HEK293 (cell line): ENCODE data around the gene EML6.

Experiments
- ZBTB44 ChIP-seq: fragments of 450-650 bp; IDR thresholded peaks from 2 replicates; pipeline ENCODE4 v1.5.1; 2018; ENCODE audit warnings: missing biosample characterization, mild to moderate bottlenecking, missing genetic modification characterization
- ZEB2 ChIP-seq: fragments of 450-650 bp; formaldehyde crosslinking; IDR thresholded peaks from 2 replicates; pipeline ENCODE4 v1.5.1; 2016; ENCODE audit warnings: missing biosample characterization, missing genetic modification characterization
- ZNF274 ChIP-seq, 2 experiments: fragments of 200-500 bp in 1 of 2; fragments of 450-650 bp in 1 of 2; sonication (Bioruptor generic) in 1 of 2; formaldehyde crosslinking in 1 of 2; IDR thresholded peaks; 2 replicates each; pipeline versions ENCODE4 v1.5.1 to v1.6.1; 2014 to 2016; ENCODE audit warnings: borderline replicate concordance in 1 of 2, inconsistent platforms in 1 of 2, low read length in 1 of 2, missing biosample characterization in 1 of 2, missing genetic modification characterization in 1 of 2
- ZNF404 ChIP-seq: fragments of 450-650 bp; formaldehyde crosslinking; IDR thresholded peaks from 2 replicates; pipeline ENCODE4 v1.5.1; 2017; ENCODE audit warnings: missing biosample characterization, missing genetic modification characterization
- ZNF521 ChIP-seq: fragments of 450-650 bp; formaldehyde crosslinking; IDR thresholded peaks from 2 replicates; pipeline ENCODE4 v1.5.1; 2017; ENCODE audit warnings: missing biosample characterization, mild to moderate bottlenecking, missing genetic modification characterization
- ZNF530 ChIP-seq: fragments of 450-650 bp; formaldehyde crosslinking; IDR thresholded peaks from 2 replicates; pipeline ENCODE4 v1.5.1; 2016; ENCODE audit warnings: low read depth, missing biosample characterization, missing genetic modification characterization
- ZNF596 ChIP-seq: fragments of 450-650 bp; IDR thresholded peaks from 2 replicates; pipeline ENCODE4 v1.5.0; 2018; ENCODE audit warnings: missing biosample characterization, mild to moderate bottlenecking, missing genetic modification characterization, moderate library complexity
- ZNF639 ChIP-seq: fragments of 450-650 bp; formaldehyde crosslinking; IDR thresholded peaks from 2 replicates; pipeline ENCODE4 v1.5.1; 2016; ENCODE audit warnings: missing biosample characterization, missing genetic modification characterization
- TF ChIP-seq, protein P1 (sequence below): fragments of 450-650 bp; formaldehyde crosslinking; IDR thresholded peaks from 2 replicates; pipeline ENCODE4 v1.5.1; 2016; ENCODE audit warnings: missing biosample characterization, missing genetic modification characterization, borderline replicate concordance
- TF ChIP-seq, protein P2 (sequence below): fragments of 450-650 bp; formaldehyde crosslinking; IDR thresholded peaks from 2 replicates; pipeline ENCODE4 v1.5.1; 2016; ENCODE audit warnings: missing biosample characterization, missing genetic modification characterization
- TF ChIP-seq, protein P3 (sequence below): fragments of 450-650 bp; formaldehyde crosslinking; optimal IDR thresholded peaks from 2 replicates; pipeline ENCODE3; 2016; ENCODE audit warnings: missing biosample characterization, mild to moderate bottlenecking, missing genetic modification characterization

GRCh38 chr2:54916637-54917036 is 193.2 kb downstream of the EML6 start:
- TF ChIP-seq ZEB2 (tag by site-specific recombination) (no peak), ZNF274 (IDR thresholded peaks at IDR 0.05; ENCODE audit: low read length) (no peak), ZNF274 (tag by site-specific recombination; IDR thresholded peaks at IDR 0.05; ENCODE audit: borderline replicate concordance) (no peak), ZBTB44 (no peak), ZNF404 (tag by site-specific recombination) (no peak), ZNF596 (tag by site-specific recombination) (no peak), ZNF521 (no peak), ZNF530 (tag by site-specific recombination) (no peak), ZNF639 (no peak)
- TF ChIP-seq, protein P1, sequence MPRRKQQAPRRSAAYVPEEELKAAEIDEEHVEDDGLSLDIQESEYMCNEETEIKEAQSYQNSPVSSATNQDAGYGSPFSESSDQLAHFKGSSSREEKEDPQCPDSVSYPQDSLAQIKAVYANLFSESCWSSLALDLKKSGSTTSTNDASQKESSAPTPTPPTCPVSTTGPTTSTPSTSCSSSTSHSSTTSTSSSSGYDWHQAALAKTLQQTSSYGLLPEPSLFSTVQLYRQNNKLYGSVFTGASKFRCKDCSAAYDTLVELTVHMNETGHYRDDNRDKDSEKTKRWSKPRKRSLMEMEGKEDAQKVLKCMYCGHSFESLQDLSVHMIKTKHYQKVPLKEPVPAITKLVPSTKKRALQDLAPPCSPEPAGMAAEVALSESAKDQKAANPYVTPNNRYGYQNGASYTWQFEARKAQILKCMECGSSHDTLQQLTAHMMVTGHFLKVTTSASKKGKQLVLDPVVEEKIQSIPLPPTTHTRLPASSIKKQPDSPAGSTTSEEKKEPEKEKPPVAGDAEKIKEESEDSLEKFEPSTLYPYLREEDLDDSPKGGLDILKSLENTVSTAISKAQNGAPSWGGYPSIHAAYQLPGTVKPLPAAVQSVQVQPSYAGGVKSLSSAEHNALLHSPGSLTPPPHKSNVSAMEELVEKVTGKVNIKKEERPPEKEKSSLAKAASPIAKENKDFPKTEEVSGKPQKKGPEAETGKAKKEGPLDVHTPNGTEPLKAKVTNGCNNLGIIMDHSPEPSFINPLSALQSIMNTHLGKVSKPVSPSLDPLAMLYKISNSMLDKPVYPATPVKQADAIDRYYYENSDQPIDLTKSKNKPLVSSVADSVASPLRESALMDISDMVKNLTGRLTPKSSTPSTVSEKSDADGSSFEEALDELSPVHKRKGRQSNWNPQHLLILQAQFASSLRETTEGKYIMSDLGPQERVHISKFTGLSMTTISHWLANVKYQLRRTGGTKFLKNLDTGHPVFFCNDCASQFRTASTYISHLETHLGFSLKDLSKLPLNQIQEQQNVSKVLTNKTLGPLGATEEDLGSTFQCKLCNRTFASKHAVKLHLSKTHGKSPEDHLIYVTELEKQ (tag by site-specific recombination) = no peak
- TF ChIP-seq, protein P2, sequence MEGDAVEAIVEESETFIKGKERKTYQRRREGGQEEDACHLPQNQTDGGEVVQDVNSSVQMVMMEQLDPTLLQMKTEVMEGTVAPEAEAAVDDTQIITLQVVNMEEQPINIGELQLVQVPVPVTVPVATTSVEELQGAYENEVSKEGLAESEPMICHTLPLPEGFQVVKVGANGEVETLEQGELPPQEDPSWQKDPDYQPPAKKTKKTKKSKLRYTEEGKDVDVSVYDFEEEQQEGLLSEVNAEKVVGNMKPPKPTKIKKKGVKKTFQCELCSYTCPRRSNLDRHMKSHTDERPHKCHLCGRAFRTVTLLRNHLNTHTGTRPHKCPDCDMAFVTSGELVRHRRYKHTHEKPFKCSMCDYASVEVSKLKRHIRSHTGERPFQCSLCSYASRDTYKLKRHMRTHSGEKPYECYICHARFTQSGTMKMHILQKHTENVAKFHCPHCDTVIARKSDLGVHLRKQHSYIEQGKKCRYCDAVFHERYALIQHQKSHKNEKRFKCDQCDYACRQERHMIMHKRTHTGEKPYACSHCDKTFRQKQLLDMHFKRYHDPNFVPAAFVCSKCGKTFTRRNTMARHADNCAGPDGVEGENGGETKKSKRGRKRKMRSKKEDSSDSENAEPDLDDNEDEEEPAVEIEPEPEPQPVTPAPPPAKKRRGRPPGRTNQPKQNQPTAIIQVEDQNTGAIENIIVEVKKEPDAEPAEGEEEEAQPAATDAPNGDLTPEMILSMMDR (tag by site-specific recombination) = no peak
- TF ChIP-seq, protein P3, sequence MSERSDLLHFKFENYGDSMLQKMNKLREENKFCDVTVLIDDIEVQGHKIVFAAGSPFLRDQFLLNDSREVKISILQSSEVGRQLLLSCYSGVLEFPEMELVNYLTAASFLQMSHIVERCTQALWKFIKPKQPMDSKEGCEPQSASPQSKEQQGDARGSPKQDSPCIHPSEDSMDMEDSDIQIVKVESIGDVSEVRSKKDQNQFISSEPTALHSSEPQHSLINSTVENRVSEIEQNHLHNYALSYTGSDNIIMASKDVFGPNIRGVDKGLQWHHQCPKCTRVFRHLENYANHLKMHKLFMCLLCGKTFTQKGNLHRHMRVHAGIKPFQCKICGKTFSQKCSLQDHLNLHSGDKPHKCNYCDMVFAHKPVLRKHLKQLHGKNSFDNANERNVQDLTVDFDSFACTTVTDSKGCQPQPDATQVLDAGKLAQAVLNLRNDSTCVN (tag by site-specific recombination) = no peak
